GM19324 (cell line): ENCODE data around the gene ARL13A.

Source experiments
- ATAC-seq: cut with Tn5 transposase; IDR thresholded peaks from one replicate; pipeline ENCODE4 v1.9.1; 2021; ENCODE audit warnings: mild to moderate bottlenecking, moderate library complexity; ENCODE audit not compliant: unreplicated experiment, low FRiP score

ARL13A gene

GRCh38 chrX:100969408-100969807, at the start of gene ARL13A:
TSS of gene ARL13A (plus strand) at chrX:100969708. CDS start at chrX:100973690, 3,982 bp downstream.
- no peak for ATAC-seq

GRCh38 chrX:100924375-100924774, 45.1 kb upstream of the ARL13A start:
- no peak for ATAC-seq

GRCh38 chrX:100926453-100926852, 43.1 kb upstream of the ARL13A start:
- no peak for ATAC-seq

- ATAC-seq = no peak
These were observed 40.6 kb upstream of the ARL13A start, which contains the start of gene XKRX for GRCh38 chrX:100928660-100929613. TSS of gene XKRX (minus strand) at chrX:100928917. CDS start at chrX:100928304, 613 bp downstream.

GRCh38 chrX:100931218-100931924, 38.1 kb upstream of the ARL13A start:
- no peak for ATAC-seq

GRCh38 chrX:100931925-100932285, 37.6 kb upstream of the ARL13A start:
- ATAC-seq = no peak

GRCh38 chrX:100935767-100936166, 33.7 kb upstream of the ARL13A start:
- ATAC-seq = no peak

GRCh38 chrX:100939333-100939732, 30.2 kb upstream of the ARL13A start:
- ATAC-seq = no peak

- ATAC-seq = no peak
These were observed 24.9 kb upstream of the ARL13A start for GRCh38 chrX:100944601-100945000.

GRCh38 chrX:100946299-100946927, 23.1 kb upstream of the ARL13A start:
- no peak for ATAC-seq

- no peak for ATAC-seq
These were observed 21.0 kb upstream of the ARL13A start for GRCh38 chrX:100948557-100948956.

- no peak for ATAC-seq
These were observed 6.7 kb upstream of the ARL13A start for GRCh38 chrX:100962811-100963210.

- no peak for ATAC-seq
These were observed 5.1 kb upstream of the ARL13A start for GRCh38 chrX:100964362-100964761.

GRCh38 chrX:100969936-100970335, 428 bp downstream of the ARL13A start:
- ATAC-seq = no peak

GRCh38 chrX:100973411-100973810, 3.9 kb downstream of the ARL13A start:
- no peak for ATAC-seq

- no peak for ATAC-seq
These were observed 5.7 kb downstream of the ARL13A start for GRCh38 chrX:100975212-100975611.

GRCh38 chrX:100976211-100976610, 6.7 kb downstream of the ARL13A start:
- no peak for ATAC-seq

- no peak for ATAC-seq
These were observed 10.5 kb downstream of the ARL13A start for GRCh38 chrX:100979881-100980607.

- ATAC-seq = no peak
These were observed 11.3 kb downstream of the ARL13A start for GRCh38 chrX:100980608-100981497.
